GM18505 (cell line): Measurements from ENCODE around the gene ASIC2.

Source experiments
- ATAC-seq: cut with Tn5 transposase; IDR thresholded peaks from one replicate; pipeline ENCODE4 v1.9.1; 2021; ENCODE audit not compliant: unreplicated experiment
- POLR2A ChIP-seq: IDR thresholded peaks from 4 replicates; pipeline ENCODE4 v1.6.1; 2011; ENCODE audit warnings: borderline replicate concordance; ENCODE audit not compliant: insufficient read depth, insufficient read length; ENCODE audit errors: extremely low read depth

Gene ASIC2

DNA sequence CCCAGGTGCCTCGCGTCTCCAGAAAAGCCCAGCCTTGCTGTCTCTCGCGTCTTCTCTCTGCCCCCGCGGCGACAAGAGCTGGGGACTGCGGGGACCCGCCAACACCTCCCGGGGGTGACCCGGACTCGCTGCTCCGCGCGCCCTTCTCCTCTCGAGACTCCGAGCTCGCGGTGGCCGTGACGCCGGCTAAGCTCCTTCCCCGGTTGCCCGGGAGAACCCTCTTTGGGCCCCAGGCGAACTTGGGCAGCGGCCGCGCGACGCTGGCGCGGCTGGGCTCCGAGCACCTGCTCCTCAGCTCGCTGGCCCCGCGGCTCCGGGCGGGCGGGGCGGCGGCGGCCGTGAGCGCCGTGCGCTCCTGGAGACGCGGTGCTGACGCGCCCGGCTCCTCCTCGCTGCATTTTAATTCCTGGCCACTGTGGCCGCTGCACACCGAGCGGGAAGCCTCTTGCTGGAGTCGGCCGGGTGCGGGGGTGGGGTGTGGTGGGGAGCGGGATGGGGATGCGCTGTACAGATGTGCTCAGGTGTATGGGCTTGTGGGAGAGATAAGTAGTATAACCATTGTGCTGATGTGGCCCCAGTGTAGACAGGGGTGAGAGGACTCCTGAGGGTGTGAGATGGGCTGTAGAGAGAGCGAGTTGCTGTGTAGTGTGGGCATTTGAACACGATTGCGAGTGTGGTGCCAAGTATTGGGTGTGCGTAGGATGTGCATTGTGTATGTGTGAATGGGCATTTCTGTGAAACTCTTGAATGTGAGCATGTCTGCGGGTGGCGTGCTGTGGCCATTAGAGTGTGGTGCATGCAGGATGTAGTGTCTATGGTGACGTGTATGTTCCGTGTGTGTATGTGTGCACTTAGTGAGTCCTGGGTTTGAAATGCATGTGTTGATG lies at the start of gene ASIC2:
TSS of gene ASIC2 (minus strand) at position 315 of the 887 bp plus-strand sequence.
- ATAC-seq, result no peak
- no peak for TF ChIP-seq POLR2A

DNA sequence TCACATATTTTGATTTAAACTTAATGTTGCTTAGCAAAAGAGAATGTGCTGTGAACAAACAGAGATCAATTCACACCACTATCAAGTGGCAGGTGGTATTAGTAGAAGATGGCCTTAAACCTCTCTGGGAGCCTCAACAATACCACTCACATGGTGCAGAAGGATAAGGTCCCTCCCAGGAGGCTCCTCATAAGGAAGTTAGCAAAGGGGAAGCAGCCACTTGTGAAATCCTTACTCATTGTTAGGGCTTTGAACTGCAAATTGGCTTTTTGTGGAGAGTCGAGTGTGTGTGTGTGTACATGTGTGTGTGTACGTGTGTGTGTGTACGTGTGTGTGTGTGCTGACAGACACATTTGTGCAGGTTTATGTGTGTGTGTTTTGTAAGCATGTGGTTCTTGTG lies 48.9 kb upstream of the ASIC2 start:
- ATAC-seq, result no peak

GRCh38 chr17:33338242-33338641 lies 45.1 kb upstream of the ASIC2 start:
- no peak for ATAC-seq
- TF ChIP-seq POLR2A, result no peak

More for the DNA sequence above, 48.9 kb upstream of the ASIC2 start:
- TF ChIP-seq POLR2A, result no peak

GRCh38 chr17:33335491-33336173 lies 42.5 kb upstream of the ASIC2 start:
- TF ChIP-seq POLR2A, result no peak
- ATAC-seq, result no peak

DNA sequence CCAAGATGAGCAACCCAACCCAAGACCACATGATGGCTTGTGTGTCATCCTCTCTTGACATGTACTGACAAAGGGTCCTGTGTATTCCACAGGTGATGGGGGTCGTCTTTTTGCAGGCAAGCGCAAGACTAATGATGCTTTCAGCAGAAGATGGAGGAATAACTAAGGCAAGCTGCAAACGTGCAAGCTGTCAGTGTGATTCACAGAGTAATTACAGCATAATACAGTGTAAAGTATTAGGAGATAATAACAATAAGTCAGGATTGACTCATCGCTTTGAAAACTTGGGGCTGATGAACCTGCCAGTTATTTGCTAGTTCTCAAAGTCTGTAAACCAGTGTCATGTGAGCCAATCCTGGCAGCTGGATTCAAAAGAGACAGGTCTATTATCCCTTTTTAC lies 41.6 kb upstream of the ASIC2 start:
- no peak for TF ChIP-seq POLR2A
- ATAC-seq, result no peak

- ATAC-seq, result no peak
- TF ChIP-seq POLR2A, result no peak
These were observed 37.8 kb upstream of the ASIC2 start for GRCh38 chr17:33330877-33331276.

GRCh38 chr17:33328129-33328528 lies 35.0 kb upstream of the ASIC2 start:
- TF ChIP-seq POLR2A, result no peak
- ATAC-seq, result no peak

- TF ChIP-seq POLR2A, result no peak
These were observed 31.6 kb upstream of the ASIC2 start for GRCh38 chr17:33324736-33325135.

DNA sequence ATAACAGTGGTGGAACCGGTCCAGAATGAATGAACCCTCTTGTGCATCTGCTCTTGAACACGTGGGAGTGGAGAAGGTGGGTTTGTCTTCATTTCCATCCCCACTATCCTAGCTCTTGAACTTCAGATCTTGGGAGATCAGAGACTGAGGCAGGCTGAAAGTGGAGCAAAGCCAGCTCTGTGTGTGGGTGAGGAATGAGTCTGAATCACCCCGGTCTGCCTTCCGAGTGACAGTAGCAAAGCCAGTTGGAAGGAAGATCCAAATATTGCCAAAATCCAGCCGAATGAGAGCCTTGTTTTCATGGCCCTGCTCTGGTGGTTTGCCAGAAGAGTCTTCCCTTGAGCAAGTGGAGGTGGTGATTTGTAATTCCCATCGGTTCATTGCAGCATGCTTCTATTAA lies 29.0 kb upstream of the ASIC2 start:
- TF ChIP-seq POLR2A, result no peak
- no peak for ATAC-seq

More at GRCh38 chr17:33324736-33325135, 31.6 kb upstream of the ASIC2 start:
- no peak for ATAC-seq

GRCh38 chr17:33318241-33318640 lies 25.1 kb upstream of the ASIC2 start:
- TF ChIP-seq POLR2A, result no peak
- ATAC-seq, result no peak

DNA sequence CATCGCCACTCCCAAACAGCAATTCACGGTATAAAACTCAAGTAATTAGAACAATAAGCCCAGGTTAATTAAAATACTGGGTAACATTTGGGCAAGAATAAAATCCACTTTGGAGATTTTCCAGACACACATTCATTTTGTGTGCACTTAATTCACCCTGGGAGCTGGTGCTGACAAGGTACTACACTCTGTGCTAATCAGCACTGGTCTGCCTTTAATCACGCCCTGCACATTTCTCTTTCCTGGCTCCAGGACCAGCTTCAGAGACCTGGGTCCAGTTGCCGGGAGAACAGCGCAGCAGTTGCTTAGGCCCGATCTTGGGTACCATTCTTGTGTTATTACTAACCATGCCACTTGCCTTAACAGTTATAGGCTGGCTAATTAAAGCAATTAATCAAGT lies 23.7 kb upstream of the ASIC2 start:
- no peak for TF ChIP-seq POLR2A
- no peak for ATAC-seq

DNA sequence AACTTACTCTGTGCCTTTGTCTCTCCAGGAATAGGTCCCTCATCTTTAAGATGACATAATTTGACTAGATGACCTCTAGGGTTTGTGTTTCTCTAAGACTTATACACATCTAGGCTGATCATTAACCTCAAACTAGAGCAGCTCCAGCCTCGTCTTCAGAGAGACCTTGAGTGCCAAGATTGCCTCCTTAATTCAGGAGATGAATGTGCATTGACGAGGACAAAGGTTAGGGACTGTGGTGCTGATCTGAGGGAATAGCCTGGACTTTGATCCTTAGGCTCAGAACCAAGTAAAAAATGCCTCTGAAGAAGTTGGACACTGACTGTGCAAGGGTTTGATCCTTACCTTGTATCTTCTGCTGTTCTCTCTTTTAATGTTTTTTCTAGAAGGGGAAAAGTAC lies 17.2 kb upstream of the ASIC2 start:
- no peak for ATAC-seq
- no peak for TF ChIP-seq POLR2A

DNA sequence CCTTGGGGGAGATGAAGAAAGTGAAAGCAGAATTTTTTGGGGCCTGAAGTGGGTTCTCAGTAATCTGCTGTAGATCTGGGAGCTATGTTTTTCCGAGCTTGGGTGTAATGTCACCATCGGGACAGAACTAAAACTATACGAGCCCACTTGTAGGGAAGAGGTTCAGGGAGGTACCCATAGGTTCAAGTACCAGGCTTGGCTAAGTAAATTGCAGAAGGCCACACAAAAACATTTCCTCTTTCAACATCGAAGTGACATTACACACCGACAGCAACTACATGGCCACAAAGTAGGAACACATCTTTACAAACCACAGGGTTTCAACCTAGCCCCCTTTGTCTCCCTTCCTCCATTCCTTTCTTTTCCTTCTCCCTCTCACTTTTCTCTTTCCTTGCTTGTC lies 10.2 kb upstream of the ASIC2 start:
- ATAC-seq, result no peak
- no peak for TF ChIP-seq POLR2A

DNA sequence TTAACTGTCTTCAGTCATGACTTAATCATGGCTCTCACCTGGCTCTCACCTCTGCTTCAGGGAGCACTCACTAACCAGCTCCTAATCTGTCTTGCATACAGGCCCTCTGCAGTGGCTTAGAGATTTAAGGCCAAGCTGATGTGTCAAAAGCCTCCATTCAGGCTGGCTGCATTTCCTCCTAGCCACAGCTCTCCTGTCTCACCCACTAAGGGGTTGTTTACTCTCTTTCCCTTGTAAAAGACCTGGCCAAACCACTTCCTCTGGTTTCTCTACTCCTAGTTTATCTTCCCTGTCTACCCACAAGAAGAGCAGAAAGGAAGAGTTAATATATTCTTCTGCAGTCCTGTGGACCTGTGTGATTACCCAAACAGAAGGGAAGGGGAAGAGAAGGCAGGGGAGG lies 9.3 kb upstream of the ASIC2 start:
- no peak for ATAC-seq
- TF ChIP-seq POLR2A, result no peak
